Suppressor macrophage treated with lipopolysaccharide for 4 hours (primary cell): ENCODE measurements around the gene SH3BGR.
"Not testable (repeated sequence)": the region's sequence is repeated elsewhere in the genome, so short reads cannot be mapped to it uniquely, and the experiment has no call there.

ENCODE experiments used
- DNase-seq: peaks from one replicate; pipeline ENCODE4 v3.0.0-alpha.2; 2020

SH3BGR gene

GRCh38 chr21:39451332-39452206 lies at the start of gene SH3BGR:
Gene SH3BGR (plus strand): TSS chr21:39451970. CDS start chr21:39452097, 127 bp downstream.
- DNase-seq = no peak

- no peak for DNase-seq
Observed at GRCh38 chr21:39406065-39406464, 45.7 kb upstream of the SH3BGR start.

- DNase-seq = not testable (repeated sequence)
Observed at GRCh38 chr21:39419204-39419603, 32.6 kb upstream of the SH3BGR start.

- no peak for DNase-seq
Observed at GRCh38 chr21:39422527-39423241, 29.1 kb upstream of the SH3BGR start.

- DNase-seq = no peak
Observed at GRCh38 chr21:39429445-39429844, 22.3 kb upstream of the SH3BGR start.

GRCh38 chr21:39430016-39430415 lies 21.8 kb upstream of the SH3BGR start:
- no peak for DNase-seq

GRCh38 chr21:39430457-39430856 lies 21.3 kb upstream of the SH3BGR start:
- DNase-seq = no peak

GRCh38 chr21:39430954-39431353 lies 20.8 kb upstream of the SH3BGR start:
- no peak for DNase-seq

- DNase-seq = no peak
Observed at GRCh38 chr21:39434950-39435349, 16.8 kb upstream of the SH3BGR start.

- DNase-seq = no peak
Observed at GRCh38 chr21:39439232-39439631, 12.5 kb upstream of the SH3BGR start.

GRCh38 chr21:39441502-39442475 lies 10.0 kb upstream of the SH3BGR start:
- peak; percentile 60 for DNase-seq

GRCh38 chr21:39444421-39445180 lies 7.2 kb upstream of the SH3BGR start:
- peak; percentile 6 for DNase-seq

GRCh38 chr21:39445321-39446269 lies 6.2 kb upstream of the SH3BGR start, which contains the start of gene LCA5L:
Gene LCA5L (minus strand): TSS chr21:39445778. CDS start chr21:39428493, 17,285 bp downstream.
- peak; percentile 98 for DNase-seq

GRCh38 chr21:39447264-39447663 lies 4.5 kb upstream of the SH3BGR start:
- DNase-seq = no peak

GRCh38 chr21:39452207-39452969 lies 618 bp downstream of the SH3BGR start:
- peak; percentile 9 for DNase-seq

GRCh38 chr21:39452970-39453342 lies 1.2 kb downstream of the SH3BGR start:
- DNase-seq = no peak

GRCh38 chr21:39453571-39454179 lies 1.9 kb downstream of the SH3BGR start:
- DNase-seq = no peak

GRCh38 chr21:39454949-39455668 lies 3.3 kb downstream of the SH3BGR start:
- no peak for DNase-seq

- no peak for DNase-seq
Observed at GRCh38 chr21:39456665-39457064, 4.9 kb downstream of the SH3BGR start.
